Ishikawa (cell line): ENCODE results near the gene BAHD1.

Source experiments
- CREB1 ChIP-seq: IDR thresholded peaks from 2 replicates; pipeline ENCODE4 v1.6.1; 2012; ENCODE audit warnings: low read depth
- EP300 ChIP-seq: IDR thresholded peaks from 2 replicates; pipeline ENCODE4 v1.6.1; 2012; ENCODE audit warnings: borderline replicate concordance
- MAX ChIP-seq: IDR thresholded peaks from 2 replicates; pipeline ENCODE4 v1.6.1; 2012
- RAD21 ChIP-seq: IDR thresholded peaks from 2 replicates; pipeline ENCODE4 v1.6.1; 2012; ENCODE audit warnings: low read depth
- TAF1 ChIP-seq: IDR thresholded peaks from 2 replicates; pipeline ENCODE4 v1.6.1; 2012; ENCODE audit warnings: low read depth, mild to moderate bottlenecking
- TCF12 ChIP-seq: IDR thresholded peaks from 2 replicates; pipeline ENCODE4 v1.6.1; 2012; ENCODE audit warnings: low read depth
- YY1 ChIP-seq: IDR thresholded peaks from 2 replicates; pipeline ENCODE4 v1.6.1; 2012; ENCODE audit warnings: low read depth
- ZBTB7A ChIP-seq: IDR thresholded peaks from 2 replicates; pipeline ENCODE4 v1.6.1; 2012; ENCODE audit warnings: low read depth
- TF ChIP-seq, protein P1 (sequence below): IDR thresholded peaks from 2 replicates; pipeline ENCODE4 v1.6.1; 2012

- no peak for TF ChIP-seq ZBTB7A
- TF ChIP-seq YY1: no peak
- no peak for TF ChIP-seq RAD21
- no peak for TF ChIP-seq EP300
- no peak for TF ChIP-seq CREB1
- no peak for TF ChIP-seq TCF12
- no peak for TF ChIP-seq MAX
- TF ChIP-seq TAF1: no peak
- TF ChIP-seq, protein P1, sequence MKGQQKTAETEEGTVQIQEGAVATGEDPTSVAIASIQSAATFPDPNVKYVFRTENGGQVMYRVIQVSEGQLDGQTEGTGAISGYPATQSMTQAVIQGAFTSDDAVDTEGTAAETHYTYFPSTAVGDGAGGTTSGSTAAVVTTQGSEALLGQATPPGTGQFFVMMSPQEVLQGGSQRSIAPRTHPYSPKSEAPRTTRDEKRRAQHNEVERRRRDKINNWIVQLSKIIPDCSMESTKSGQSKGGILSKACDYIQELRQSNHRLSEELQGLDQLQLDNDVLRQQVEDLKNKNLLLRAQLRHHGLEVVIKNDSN: no peak
Measured at GRCh38 chr15:40424483-40425115, 16.2 kb upstream of the BAHD1 start.
